ENCODE results near the gene ADGRD1. TPM values are rescaled to one million over a fixed set of nuclear protein-coding genes. Genes with fewer than 3 reads are reported as not detected.

The ADGRD1 gene
- total RNA-seq, 1 donor from 2014 or later = 0.08 TPM

DNA sequence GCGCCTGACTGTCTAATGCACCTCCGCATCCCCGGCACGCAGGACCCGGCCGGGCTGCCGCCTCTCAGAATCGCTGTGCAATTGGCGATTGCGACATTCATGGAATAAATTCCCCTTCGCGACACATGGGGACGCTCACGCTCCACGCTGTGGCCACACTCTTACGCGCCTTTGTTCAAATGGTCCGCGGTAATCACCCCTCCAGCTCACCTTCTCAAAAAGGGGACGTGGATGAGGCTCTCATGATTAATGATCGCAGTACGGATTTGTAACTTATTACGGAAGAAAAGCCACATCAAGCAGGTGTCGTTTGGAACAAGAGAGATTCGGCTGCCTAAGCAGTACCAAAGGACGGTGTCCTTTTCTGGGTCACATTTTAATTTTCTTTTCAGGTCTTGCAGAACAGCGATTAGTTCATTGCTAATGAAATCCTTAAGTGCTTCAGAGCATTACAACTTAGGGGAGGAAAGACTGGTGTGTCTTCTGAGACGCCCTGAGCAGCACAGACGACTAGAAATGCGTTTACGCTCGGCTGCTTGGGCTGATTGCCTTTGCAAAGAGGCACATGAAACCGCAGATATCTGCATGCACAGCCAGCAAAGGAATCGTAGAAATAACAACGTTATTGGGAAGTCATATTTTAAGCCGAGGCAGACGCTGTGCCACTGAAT lies 37.3 kb upstream of the ADGRD1 start:
- TF ChIP-seq, protein P1, sequence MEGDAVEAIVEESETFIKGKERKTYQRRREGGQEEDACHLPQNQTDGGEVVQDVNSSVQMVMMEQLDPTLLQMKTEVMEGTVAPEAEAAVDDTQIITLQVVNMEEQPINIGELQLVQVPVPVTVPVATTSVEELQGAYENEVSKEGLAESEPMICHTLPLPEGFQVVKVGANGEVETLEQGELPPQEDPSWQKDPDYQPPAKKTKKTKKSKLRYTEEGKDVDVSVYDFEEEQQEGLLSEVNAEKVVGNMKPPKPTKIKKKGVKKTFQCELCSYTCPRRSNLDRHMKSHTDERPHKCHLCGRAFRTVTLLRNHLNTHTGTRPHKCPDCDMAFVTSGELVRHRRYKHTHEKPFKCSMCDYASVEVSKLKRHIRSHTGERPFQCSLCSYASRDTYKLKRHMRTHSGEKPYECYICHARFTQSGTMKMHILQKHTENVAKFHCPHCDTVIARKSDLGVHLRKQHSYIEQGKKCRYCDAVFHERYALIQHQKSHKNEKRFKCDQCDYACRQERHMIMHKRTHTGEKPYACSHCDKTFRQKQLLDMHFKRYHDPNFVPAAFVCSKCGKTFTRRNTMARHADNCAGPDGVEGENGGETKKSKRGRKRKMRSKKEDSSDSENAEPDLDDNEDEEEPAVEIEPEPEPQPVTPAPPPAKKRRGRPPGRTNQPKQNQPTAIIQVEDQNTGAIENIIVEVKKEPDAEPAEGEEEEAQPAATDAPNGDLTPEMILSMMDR (IDR thresholded peaks at IDR 0.05; ENCODE audit: insufficient read depth, low read length, poor library complexity, severe bottlenecking) = peak; percentile 92
- DNase-seq (ENCODE audit: low read depth) = peak; percentile 14
- Histone ChIP-seq H3K4me3 (ENCODE audit: low read depth, low read length) (no peak overlapping the region), H3K36me3 (ENCODE audit: control insufficient read depth, insufficient read depth, low read length) (no peaks in the 10 kb centered on the region), H3K27me3 (ENCODE audit: control insufficient read depth, insufficient read depth, low read length) (peaks cover 4% of the 10 kb centered on the region)

DNA sequence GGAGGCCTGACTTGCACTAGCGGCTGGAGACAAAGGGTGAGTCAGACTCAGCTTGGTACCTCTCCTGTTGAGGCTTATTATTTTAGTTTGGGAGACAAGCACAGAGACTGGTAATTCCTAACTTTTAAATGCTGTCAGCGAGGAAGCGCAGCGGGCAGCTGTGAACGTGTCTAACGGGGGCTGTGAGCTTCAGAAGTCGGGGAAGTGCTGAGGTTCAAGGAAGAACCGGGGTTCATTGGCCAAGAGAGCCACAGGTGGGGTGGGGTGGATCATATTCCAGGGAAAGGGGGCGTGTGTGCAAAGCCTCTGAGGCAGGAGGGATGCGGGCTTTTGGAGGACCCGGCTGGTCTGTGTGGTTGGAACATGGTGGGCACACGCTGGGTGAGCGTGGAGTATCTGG lies 36.1 kb upstream of the ADGRD1 start:
- no peak for DNase-seq (ENCODE audit: low read depth)
- H3K27me3 ChIP-seq (ENCODE audit: control insufficient read depth, insufficient read depth, low read length) = peaks cover 4% of the 10 kb centered on the region
- TF ChIP-seq, protein P1 (IDR thresholded peaks at IDR 0.05; ENCODE audit: insufficient read depth, low read length, poor library complexity, severe bottlenecking) = no peak

DNA sequence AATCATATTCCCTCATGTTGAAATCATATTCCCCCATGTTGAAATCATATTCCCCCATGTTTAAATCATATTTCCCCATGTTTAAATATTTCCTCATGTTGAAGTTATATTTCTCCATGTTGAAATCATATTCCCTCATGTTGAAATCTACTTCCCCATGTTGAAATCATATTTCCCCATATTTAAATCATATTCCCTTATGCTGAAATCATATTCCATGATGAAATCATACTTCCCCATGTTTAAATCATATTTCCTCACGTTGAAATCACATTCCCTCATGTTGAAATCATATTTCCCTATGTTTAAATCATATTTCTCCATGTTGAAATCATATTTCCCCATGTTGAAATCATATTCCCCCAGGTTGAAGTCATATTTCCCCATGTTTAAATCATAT lies 34.6 kb upstream of the ADGRD1 start:
- Histone ChIP-seq H3K27me3 (ENCODE audit: control insufficient read depth, insufficient read depth, low read length) (peaks cover 4% of the 10 kb centered on the region), H3K36me3 (ENCODE audit: control insufficient read depth, insufficient read depth, low read length) (no peaks in the 10 kb centered on the region), H3K4me3 (ENCODE audit: low read depth, low read length) (no peak overlapping the region)
- no peak for DNase-seq (ENCODE audit: low read depth)
- TF ChIP-seq, protein P1 (IDR thresholded peaks at IDR 0.05; ENCODE audit: insufficient read depth, low read length, poor library complexity, severe bottlenecking) = no peak

More for the DNA sequence above, 36.1 kb upstream of the ADGRD1 start:
- no peaks in the 10 kb centered on the region for H3K36me3 ChIP-seq (ENCODE audit: control insufficient read depth, insufficient read depth, low read length)
- no peak overlapping the region for H3K4me3 ChIP-seq (ENCODE audit: low read depth, low read length)

DNA sequence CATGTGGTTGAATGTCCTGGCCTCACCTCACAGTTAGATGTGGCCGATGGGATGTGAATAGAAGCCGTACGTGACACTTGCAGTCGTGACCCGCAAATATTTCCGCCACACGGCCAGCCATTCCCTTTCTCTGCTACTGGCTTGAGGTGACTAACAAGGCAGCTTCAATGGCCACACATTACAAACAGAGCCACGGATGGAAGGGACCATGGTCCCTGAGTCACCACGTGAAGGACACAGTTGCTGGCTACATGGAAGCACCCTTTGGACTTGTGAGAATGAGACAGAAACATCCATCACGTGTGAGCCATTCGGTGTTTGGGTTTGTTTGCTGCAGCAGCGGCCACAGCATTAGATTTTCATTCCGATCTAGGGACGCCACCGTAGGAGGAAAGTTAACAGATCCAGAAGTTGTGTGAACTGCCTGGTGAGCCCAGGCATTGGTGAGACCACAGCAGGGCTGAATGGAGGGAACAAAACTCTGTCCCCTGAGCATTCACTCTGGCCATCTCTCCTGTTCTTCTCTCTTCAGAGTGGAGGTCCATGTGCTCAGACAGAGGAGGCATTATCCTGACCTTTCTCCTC lies 33.5 kb upstream of the ADGRD1 start:
- H3K4me3 ChIP-seq (ENCODE audit: low read depth, low read length) = no peak overlapping the region
- no peaks in the 10 kb centered on the region for H3K36me3 ChIP-seq (ENCODE audit: control insufficient read depth, insufficient read depth, low read length)
- peaks cover 4% of the 10 kb centered on the region for H3K27me3 ChIP-seq (ENCODE audit: control insufficient read depth, insufficient read depth, low read length)
- TF ChIP-seq, protein P1 (IDR thresholded peaks at IDR 0.05; ENCODE audit: insufficient read depth, low read length, poor library complexity, severe bottlenecking) = no peak
- DNase-seq (ENCODE audit: low read depth) = no peak

DNA sequence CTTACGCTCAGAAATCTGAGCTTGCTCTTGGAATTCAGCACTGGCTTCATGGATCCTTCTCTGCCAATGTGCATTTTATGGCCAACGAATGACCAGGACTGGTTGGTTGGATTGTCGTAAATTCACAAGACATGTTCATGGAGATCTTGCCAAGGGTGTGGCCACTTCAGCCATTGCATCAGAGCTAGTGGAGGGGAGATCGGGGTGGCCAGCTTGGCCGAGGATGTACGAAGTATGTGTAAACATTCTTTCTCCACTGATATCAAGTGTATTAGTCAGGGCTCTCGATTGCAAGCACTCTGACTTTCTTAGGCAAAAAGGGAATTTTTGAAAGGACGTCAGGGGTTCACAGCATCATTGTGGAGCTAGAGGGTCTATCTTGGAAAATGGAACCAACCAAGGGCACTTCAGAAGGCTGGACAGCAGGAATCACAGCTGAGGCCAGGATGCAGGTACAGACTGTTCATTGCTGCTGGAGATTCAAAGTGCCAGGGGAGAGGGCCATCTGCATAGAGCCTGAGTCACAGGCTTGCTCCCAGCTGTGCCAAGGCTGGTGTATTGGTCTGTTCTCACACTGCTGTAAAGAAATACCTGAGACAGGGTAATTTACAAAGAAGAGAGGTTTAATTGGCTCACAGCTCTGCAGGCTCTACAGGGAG lies 32.9 kb upstream of the ADGRD1 start:
- DNase-seq (ENCODE audit: low read depth) = no peak
- no peaks in the 10 kb centered on the region for H3K36me3 ChIP-seq (ENCODE audit: control insufficient read depth, insufficient read depth, low read length)
- TF ChIP-seq, protein P1 (IDR thresholded peaks at IDR 0.05; ENCODE audit: insufficient read depth, low read length, poor library complexity, severe bottlenecking) = no peak
- peaks cover 4% of the 10 kb centered on the region for H3K27me3 ChIP-seq (ENCODE audit: control insufficient read depth, insufficient read depth, low read length)
- no peak overlapping the region for H3K4me3 ChIP-seq (ENCODE audit: low read depth, low read length)

Measured in kidney epithelial cell (primary cell).